ENCODE results near the gene HSPA9. TPM values are rescaled to one million over a fixed set of nuclear protein-coding genes. Genes with fewer than 3 reads are reported as not detected.
"Not testable (repeated sequence)": the region's sequence is repeated elsewhere in the genome, so short reads cannot be mapped to it uniquely, and the experiment has no call there.

Gene HSPA9
- total and polyA plus RNA-seq, 4 donors = 65.2 to 139 (median 89.1) TPM

- DNase-seq (no peak), ATAC-seq (ENCODE audit: low FRiP score) (no peak)
- intact Hi-C loops (cut with DNase I) = no loop called here
- H3K27ac ChIP-seq (ENCODE audit: low read depth in 1 of 2, low read length in 2 of 2) = no peak overlapping the region
- H3K4me1 ChIP-seq (ENCODE audit: control insufficient read depth in 1 of 2, insufficient read depth in 2 of 2, low read length in 2 of 2) = no peaks in the 10 kb centered on the region
- H3K36me3 ChIP-seq (ENCODE audit: control insufficient read depth in 1 of 2, insufficient read depth in 2 of 2, low read length in 1 of 2) = peaks cover 5 to 9% of the 10 kb centered on the region in 2 donors
- no peak overlapping the region for H3K4me3 ChIP-seq (ENCODE audit: low read length in 2 of 2)
- 71 to 81% methylated on average over 3 of the region's 3 CpGs for WGBS, 2 donors
- H3K9me3 ChIP-seq (ENCODE audit: control insufficient read depth, low read length) = no peaks in the 10 kb centered on the region
- no peaks in the 10 kb centered on the region for H3K27me3 ChIP-seq (ENCODE audit: control insufficient read depth in 1 of 2, insufficient read depth in 2 of 2, low read length in 1 of 2)
These were observed 59.5 kb downstream of the HSPA9 start for GRCh38 chr5:138515556-138516245.

GRCh38 chr5:138514021-138514420 lies 61.2 kb downstream of the HSPA9 start:
- no peaks in the 10 kb centered on the region for H3K27me3 ChIP-seq (ENCODE audit: control insufficient read depth in 1 of 2, insufficient read depth in 2 of 2, low read length in 1 of 2)
- H3K36me3 ChIP-seq (ENCODE audit: control insufficient read depth in 1 of 2, insufficient read depth in 2 of 2, low read length in 1 of 2) = peaks cover 5 to 9% of the 10 kb centered on the region in 2 donors
- 96 to 99% methylated on average over 1 of the region's 1 CpG for WGBS, 2 donors
- ATAC-seq (ENCODE audit: low FRiP score) (no peak), DNase-seq (no peak)
- no peaks in the 10 kb centered on the region for H3K4me1 ChIP-seq (ENCODE audit: control insufficient read depth in 1 of 2, insufficient read depth in 2 of 2, low read length in 2 of 2)
- H3K9me3 ChIP-seq (ENCODE audit: control insufficient read depth, low read length) = no peaks in the 10 kb centered on the region
- intact Hi-C loops (cut with DNase I) = no loop called here
- no peak overlapping the region for H3K27ac ChIP-seq (ENCODE audit: low read depth in 1 of 2, low read length in 2 of 2)
- no peak overlapping the region for H3K4me3 ChIP-seq (ENCODE audit: low read length in 2 of 2)

- WGBS, 2 donors = 66 to 70% methylated on average over 3 of the region's 3 CpGs
- H3K27ac ChIP-seq (ENCODE audit: low read depth in 1 of 2, low read length in 2 of 2) = no peak overlapping the region
- DNase-seq (no peak), ATAC-seq (ENCODE audit: low FRiP score) (no peak)
- H3K4me1 ChIP-seq (ENCODE audit: control insufficient read depth in 1 of 2, insufficient read depth in 2 of 2, low read length in 2 of 2) = no peaks in the 10 kb centered on the region
- H3K27me3 ChIP-seq (ENCODE audit: control insufficient read depth in 1 of 2, insufficient read depth in 2 of 2, low read length in 1 of 2) = no peaks in the 10 kb centered on the region
- H3K9me3 ChIP-seq (ENCODE audit: control insufficient read depth, low read length) = no peaks in the 10 kb centered on the region
- peaks cover 3 to 6% of the 10 kb centered on the region in 2 donors for H3K36me3 ChIP-seq (ENCODE audit: control insufficient read depth in 1 of 2, insufficient read depth in 2 of 2, low read length in 1 of 2)
- no peak overlapping the region for H3K4me3 ChIP-seq (ENCODE audit: low read length in 2 of 2)
- intact Hi-C loops (cut with DNase I) = loop anchor here in 1 of 2 donors (1.0 kb wide), 1 partner anchor 60 kb away; no protein-coding TSS in a partner anchor
These were observed 66.2 kb downstream of the HSPA9 start for GRCh38 chr5:138508958-138509357.

GRCh38 chr5:138507485-138507884 lies 67.7 kb downstream of the HSPA9 start:
- DNase-seq; H3K9me3 ChIP-seq (ENCODE audit: control insufficient read depth, low read length); H3K27ac ChIP-seq (ENCODE audit: low read depth in 1 of 2, low read length in 2 of 2); ATAC-seq (ENCODE audit: low FRiP score); H3K36me3 ChIP-seq (ENCODE audit: control insufficient read depth in 1 of 2, insufficient read depth in 2 of 2, low read length in 1 of 2); intact Hi-C loops (cut with DNase I); H3K4me1 ChIP-seq (ENCODE audit: control insufficient read depth in 1 of 2, insufficient read depth in 2 of 2, low read length in 2 of 2); H3K4me3 ChIP-seq (ENCODE audit: low read length in 2 of 2); H3K27me3 ChIP-seq (ENCODE audit: control insufficient read depth in 1 of 2, insufficient read depth in 2 of 2, low read length in 1 of 2): not testable (repeated sequence)
- 64 to 70% methylated on average over 8 of the region's 8 CpGs for WGBS, 2 donors

- Histone ChIP-seq H3K9me3 (ENCODE audit: control insufficient read depth, low read length) (no peaks in the 10 kb centered on the region), H3K27ac (ENCODE audit: low read depth in 1 of 2, low read length in 2 of 2) (no peak overlapping the region), H3K36me3 (ENCODE audit: control insufficient read depth in 1 of 2, insufficient read depth in 2 of 2, low read length in 1 of 2) (peaks cover 0 to 6% of the 10 kb centered on the region in 2 donors), H3K27me3 (ENCODE audit: control insufficient read depth in 1 of 2, insufficient read depth in 2 of 2, low read length in 1 of 2) (no peaks in the 10 kb centered on the region), H3K4me1 (ENCODE audit: control insufficient read depth in 1 of 2, insufficient read depth in 2 of 2, low read length in 2 of 2) (no peaks in the 10 kb centered on the region), H3K4me3 (ENCODE audit: low read length in 2 of 2) (no peak overlapping the region)
- DNase-seq = no peak
- ATAC-seq (ENCODE audit: low FRiP score) = no peak
- intact Hi-C loops (cut with DNase I) = no loop called here
- 74 to 76% methylated on average over 10 of the region's 10 CpGs for WGBS, 2 donors
These were observed 68.6 kb downstream of the HSPA9 start for GRCh38 chr5:138506370-138507306.

- Histone ChIP-seq H3K27me3 (ENCODE audit: control insufficient read depth in 1 of 2, insufficient read depth in 2 of 2, low read length in 1 of 2) (no peaks in the 10 kb centered on the region), H3K36me3 (ENCODE audit: control insufficient read depth in 1 of 2, insufficient read depth in 2 of 2, low read length in 1 of 2) (peaks cover 0 to 6% of the 10 kb centered on the region in 2 donors), H3K9me3 (ENCODE audit: control insufficient read depth, low read length) (no peaks in the 10 kb centered on the region), H3K4me3 (ENCODE audit: low read length in 2 of 2) (no peak overlapping the region), H3K4me1 (ENCODE audit: control insufficient read depth in 1 of 2, insufficient read depth in 2 of 2, low read length in 2 of 2) (no peaks in the 10 kb centered on the region), H3K27ac (ENCODE audit: low read depth in 1 of 2, low read length in 2 of 2) (no peak overlapping the region)
- 4 to 6% methylated on average over 4 of the region's 4 CpGs for WGBS, 2 donors
- ATAC-seq (ENCODE audit: low FRiP score) = peak; percentile 84
- DNase-seq = peak in 1 of 2 donors; percentile 58
- intact Hi-C loops (cut with DNase I) = loop anchor here in 1 of 2 donors (1.0 kb wide), 1 partner anchor 40 kb away; no protein-coding TSS in a partner anchor
These were observed 70.4 kb downstream of the HSPA9 start for GRCh38 chr5:138504799-138505198.

Other genes starting within 250 kb of the HSPA9 start
- not detected for gene CDC25C, start 243.6 kb downstream of the HSPA9 start, total RNA-seq
- under 1 TPM in 1 of 2 donors, not detected in 1; 0.38 TPM for gene CDC25C, start 243.6 kb downstream of the HSPA9 start, polyA plus RNA-seq
- gene FAM53C, start 237.1 kb downstream of the HSPA9 start, total RNA-seq = 10 to 100 TPM; 25.8 to 26.7 TPM
- gene FAM53C, start 237.1 kb downstream of the HSPA9 start, polyA plus RNA-seq = 10 to 100 TPM in 1 of 2 donors, 1 to 10 TPM in 1; 9.9 to 14.7 TPM
- gene KDM3B, start 222.7 kb downstream of the HSPA9 start, total RNA-seq = 10 to 100 TPM; 55.9 to 66.0 TPM
- gene KDM3B, start 222.7 kb downstream of the HSPA9 start, polyA plus RNA-seq = 10 to 100 TPM; 17.4 to 27.2 TPM
- 10 to 100 TPM in 1 of 2 donors, 1 to 10 TPM in 1; 6.6 to 19.2 TPM for gene REEP2, start 136.3 kb downstream of the HSPA9 start, total RNA-seq
- gene REEP2, start 136.3 kb downstream of the HSPA9 start, polyA plus RNA-seq = 10 to 100 TPM in 1 of 2 donors, 1 to 10 TPM in 1; 6.4 to 21.9 TPM
- gene EGR1, start 109.9 kb downstream of the HSPA9 start, total RNA-seq = 100 to 1,000 TPM; 158 to 669 TPM
- gene EGR1, start 109.9 kb downstream of the HSPA9 start, polyA plus RNA-seq = 100 to 1,000 TPM in 1 of 2 donors, 10 to 100 TPM in 1; 61.5 to 300 TPM
- 100 to 1,000 TPM in 1 of 2 donors, 10 to 100 TPM in 1; 69.2 to 101 TPM for gene ETF1, start 32.2 kb downstream of the HSPA9 start, total RNA-seq
- gene ETF1, start 32.2 kb downstream of the HSPA9 start, polyA plus RNA-seq = 10 to 100 TPM; 48.5 to 79.6 TPM
- gene CTNNA1, start 178.0 kb upstream of the HSPA9 start, total RNA-seq = 100 to 1,000 TPM; 425 to 446 TPM
- gene CTNNA1, start 178.0 kb upstream of the HSPA9 start, polyA plus RNA-seq = 100 to 1,000 TPM; 107 to 131 TPM

All from aorta (tissue), 5 donors.